KMS-11 (cell line): ENCODE data around the gene PLAAT5.

ENCODE experiments used
- H2AFZ ChIP-seq: fragments of 200-600 bp; sonication (generic); 2 replicates; pipeline ENCODE4 v1.6.1; 2016; ENCODE audit warnings: antibody characterized with exemption, mixed run types, low read depth
- H3K27ac ChIP-seq: fragments of 200-600 bp; sonication (generic); 2 replicates; pipeline ENCODE4 v1.6.1; 2016; ENCODE audit warnings: mild to moderate bottlenecking, mixed run types
- H3K27me3 ChIP-seq: fragments of 200-600 bp; sonication (generic); 2 replicates; pipeline ENCODE4 v1.6.1; 2017; ENCODE audit warnings: mild to moderate bottlenecking, low read depth, mixed run types, moderate library complexity; ENCODE audit not compliant: insufficient read depth
- H3K36me3 ChIP-seq: fragments of 200-600 bp; sonication (generic); 2 replicates; pipeline ENCODE4 v1.6.1; 2017; ENCODE audit warnings: mild to moderate bottlenecking, mixed run types; ENCODE audit not compliant: insufficient read depth
- H3K4me1 ChIP-seq: fragments of 200-600 bp; sonication (generic); 2 replicates; pipeline ENCODE4 v1.6.1; 2016; ENCODE audit warnings: mild to moderate bottlenecking, low read depth, mixed run types; ENCODE audit not compliant: poor library complexity, severe bottlenecking
- H3K4me2 ChIP-seq: fragments of 200-600 bp; sonication (generic); 2 replicates; pipeline ENCODE4 v1.7.0; 2016; ENCODE audit warnings: mild to moderate bottlenecking, mixed run types
- H3K4me3 ChIP-seq: fragments of 200-600 bp; sonication (generic); IDR thresholded peaks from 2 replicates; pipeline ENCODE4 v1.6.1; 2017; ENCODE audit warnings: low read depth, low read length, mixed read lengths; ENCODE audit not compliant: insufficient read depth
- H3K79me2 ChIP-seq: fragments of 200-600 bp; sonication (generic); 2 replicates; pipeline ENCODE4 v1.6.1; 2016; ENCODE audit warnings: low read depth, mixed run types; ENCODE audit not compliant: insufficient read depth
- H3K9ac ChIP-seq: fragments of 200-600 bp; sonication (generic); 2 replicates; pipeline ENCODE4 v1.6.1; 2016; ENCODE audit warnings: mild to moderate bottlenecking, mixed run types
- H4K20me1 ChIP-seq: fragments of 200-600 bp; sonication (generic); 2 replicates; pipeline ENCODE4 v1.6.1; 2016; ENCODE audit warnings: mild to moderate bottlenecking, mixed run types; ENCODE audit not compliant: insufficient read depth
- TF ChIP-seq, protein P1 (sequence below): fragments of 200-600 bp; sonication (generic); conservative IDR thresholded peaks from 2 replicates; pipeline ENCODE4 v1.6.1; 2017; ENCODE audit warnings: low read depth, mild to moderate bottlenecking, antibody characterized with exemption, low read length, moderate library complexity, mixed read lengths

The PLAAT5 gene

DNA sequence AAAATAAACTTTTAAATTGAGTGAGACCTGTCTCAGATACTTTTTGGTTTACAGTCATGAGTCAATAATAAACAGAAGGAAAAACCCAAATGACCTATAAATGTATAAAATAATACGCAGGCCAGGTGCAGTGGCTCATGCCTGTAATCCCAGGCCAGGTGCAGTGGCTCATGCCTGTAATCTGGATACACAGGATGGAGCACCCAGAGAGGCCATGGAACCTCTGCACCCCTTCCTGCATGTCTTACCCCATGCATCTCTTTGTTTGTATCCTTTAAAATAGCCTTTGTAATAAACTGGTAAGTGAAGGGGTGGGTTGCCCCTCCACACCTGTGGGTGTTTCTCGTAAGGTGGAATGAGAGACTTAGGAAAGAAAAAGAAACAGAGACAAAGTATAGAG is 36.7 kb upstream of the PLAAT5 start:
- Histone ChIP-seq H3K4me1 (peaks cover 29% of the 10 kb centered on the region), H3K4me2 (no peak overlapping the region), H3K27me3 (no peaks in the 10 kb centered on the region), H3K36me3 (no peaks in the 10 kb centered on the region), H3K79me2 (no peaks in the 10 kb centered on the region), H3K27ac (no peak overlapping the region), H2AFZ (no peak overlapping the region), H3K4me3 (no peak overlapping the region), H3K9ac (no peak overlapping the region), H4K20me1 (no peaks in the 10 kb centered on the region)
- TF ChIP-seq, protein P1, sequence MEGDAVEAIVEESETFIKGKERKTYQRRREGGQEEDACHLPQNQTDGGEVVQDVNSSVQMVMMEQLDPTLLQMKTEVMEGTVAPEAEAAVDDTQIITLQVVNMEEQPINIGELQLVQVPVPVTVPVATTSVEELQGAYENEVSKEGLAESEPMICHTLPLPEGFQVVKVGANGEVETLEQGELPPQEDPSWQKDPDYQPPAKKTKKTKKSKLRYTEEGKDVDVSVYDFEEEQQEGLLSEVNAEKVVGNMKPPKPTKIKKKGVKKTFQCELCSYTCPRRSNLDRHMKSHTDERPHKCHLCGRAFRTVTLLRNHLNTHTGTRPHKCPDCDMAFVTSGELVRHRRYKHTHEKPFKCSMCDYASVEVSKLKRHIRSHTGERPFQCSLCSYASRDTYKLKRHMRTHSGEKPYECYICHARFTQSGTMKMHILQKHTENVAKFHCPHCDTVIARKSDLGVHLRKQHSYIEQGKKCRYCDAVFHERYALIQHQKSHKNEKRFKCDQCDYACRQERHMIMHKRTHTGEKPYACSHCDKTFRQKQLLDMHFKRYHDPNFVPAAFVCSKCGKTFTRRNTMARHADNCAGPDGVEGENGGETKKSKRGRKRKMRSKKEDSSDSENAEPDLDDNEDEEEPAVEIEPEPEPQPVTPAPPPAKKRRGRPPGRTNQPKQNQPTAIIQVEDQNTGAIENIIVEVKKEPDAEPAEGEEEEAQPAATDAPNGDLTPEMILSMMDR: no peak

DNA sequence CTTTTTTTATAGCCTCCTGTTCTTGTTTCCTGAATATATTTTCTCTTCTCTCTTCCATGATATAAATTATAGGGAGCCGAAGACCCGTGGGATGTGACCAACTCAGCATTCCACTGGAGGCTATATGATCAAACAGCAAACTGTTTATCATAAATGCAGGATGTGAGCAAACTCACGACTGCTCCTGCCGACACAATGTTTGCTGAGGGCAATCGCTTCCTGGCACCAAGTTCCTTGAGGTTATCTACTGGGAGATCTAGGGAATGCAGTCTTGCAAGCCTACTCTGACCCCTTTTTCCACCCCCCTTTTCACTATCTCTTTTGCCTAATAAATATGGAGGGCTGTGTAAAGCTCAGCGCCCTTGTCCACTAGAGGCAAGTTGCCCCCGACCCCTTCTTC is 32.2 kb upstream of the PLAAT5 start:
- Histone ChIP-seq H3K9ac (no peak overlapping the region), H3K4me2 (no peak overlapping the region), H3K27ac (no peak overlapping the region), H3K36me3 (no peaks in the 10 kb centered on the region), H3K27me3 (no peaks in the 10 kb centered on the region), H4K20me1 (no peaks in the 10 kb centered on the region), H3K4me3 (no peak overlapping the region), H2AFZ (no peak overlapping the region), H3K4me1 (peaks cover 30% of the 10 kb centered on the region), H3K79me2 (no peaks in the 10 kb centered on the region)
- TF ChIP-seq, protein P1: no peak

DNA sequence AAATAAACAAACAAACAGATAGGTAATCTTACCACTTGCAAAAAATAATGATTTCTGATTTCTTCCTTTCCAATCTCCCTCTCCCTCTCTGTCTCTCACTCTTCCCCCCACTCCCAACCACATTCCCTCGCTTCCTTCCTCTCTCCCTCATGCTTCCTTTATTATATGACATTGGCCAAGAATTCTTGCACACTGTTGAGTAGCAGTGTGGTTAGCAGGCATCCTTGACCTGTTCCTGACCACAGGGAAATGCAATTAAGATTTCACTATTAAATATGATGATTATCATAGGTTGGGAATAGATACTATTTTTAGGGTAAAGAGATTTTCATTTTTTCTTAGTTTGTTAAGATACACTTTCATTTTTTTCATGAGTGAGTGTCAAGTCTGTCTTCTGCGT is 30.9 kb upstream of the PLAAT5 start:
- Histone ChIP-seq H3K27ac (no peak overlapping the region), H3K9ac (no peak overlapping the region), H3K36me3 (no peaks in the 10 kb centered on the region), H3K4me3 (no peak overlapping the region), H4K20me1 (no peaks in the 10 kb centered on the region), H3K4me2 (no peak overlapping the region), H3K27me3 (no peaks in the 10 kb centered on the region), H3K4me1 (peaks cover 37% of the 10 kb centered on the region), H2AFZ (no peak overlapping the region), H3K79me2 (no peaks in the 10 kb centered on the region)
- TF ChIP-seq, protein P1: no peak

DNA sequence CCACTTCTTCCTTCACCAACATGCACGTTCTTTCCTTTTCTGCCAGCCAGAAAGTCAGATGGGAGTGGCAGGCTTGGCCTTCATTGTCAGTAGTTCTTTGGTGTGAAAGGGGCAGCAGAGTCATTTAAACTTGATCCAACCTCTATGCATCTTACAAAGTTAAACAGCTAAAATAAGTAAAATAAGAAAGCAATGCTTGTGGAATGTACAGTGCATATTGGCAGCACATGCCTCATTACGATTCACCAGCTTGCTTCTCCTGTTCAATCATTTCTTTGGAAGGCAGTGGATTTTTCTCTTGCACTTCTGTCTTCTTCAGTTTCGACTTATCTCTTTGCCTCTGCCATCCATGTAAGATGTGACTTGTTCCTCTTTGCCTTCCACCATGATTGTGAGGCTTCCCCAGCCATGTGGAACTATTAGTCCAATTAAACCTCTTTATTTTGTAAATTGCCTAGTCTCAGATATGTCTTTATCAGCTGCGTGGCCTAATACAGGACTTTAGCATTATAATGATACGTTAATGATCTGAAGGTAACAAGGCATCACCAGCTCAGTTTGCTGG is 29.7 kb upstream of the PLAAT5 start:
- Histone ChIP-seq H3K4me2 (no peak overlapping the region), H2AFZ (no peak overlapping the region), H3K4me3 (no peak overlapping the region), H3K4me1 (peaks cover 37% of the 10 kb centered on the region), H3K27me3 (no peaks in the 10 kb centered on the region), H3K27ac (no peak overlapping the region), H4K20me1 (no peaks in the 10 kb centered on the region), H3K36me3 (no peaks in the 10 kb centered on the region), H3K9ac (no peak overlapping the region), H3K79me2 (no peaks in the 10 kb centered on the region)
- TF ChIP-seq, protein P1: no peak
